IPS-11a (cell line): ENCODE measurements around the gene TREM1.
"Not testable (repeated sequence)": the region's sequence is repeated elsewhere in the genome, so short reads cannot be mapped to it uniquely, and the experiment has no call there.

Source experiments
- H3K4me3 ChIP-seq: one replicate; pipeline ENCODE4 v1.5.1; 2013; ENCODE audit warnings: low read depth, low read length, control low read depth

Gene TREM1

DNA sequence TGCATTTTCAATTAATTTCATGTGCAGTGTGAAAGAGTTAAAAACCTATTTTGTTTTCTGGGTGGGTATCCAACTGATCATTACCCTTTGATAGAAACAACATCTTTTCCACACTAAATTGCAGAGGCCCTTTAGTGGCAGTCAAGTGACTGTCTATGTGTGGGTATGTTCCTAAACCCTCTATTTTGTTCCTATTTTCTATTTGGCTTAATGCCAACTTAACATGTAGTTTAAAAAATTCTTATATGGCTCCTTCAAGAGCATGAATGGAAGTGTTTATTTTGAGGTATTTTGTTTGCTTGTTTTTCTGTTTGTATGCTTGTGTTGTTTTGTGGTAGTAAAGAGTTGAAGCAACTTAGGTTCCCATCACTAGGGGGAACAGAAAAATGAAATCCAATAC, 19.9 kb downstream of the TREM1 start:
- no peak overlapping the region for H3K4me3 ChIP-seq

GRCh38 chr6:41263267-41263666, 23.2 kb downstream of the TREM1 start:
- no peak overlapping the region for H3K4me3 ChIP-seq

DNA sequence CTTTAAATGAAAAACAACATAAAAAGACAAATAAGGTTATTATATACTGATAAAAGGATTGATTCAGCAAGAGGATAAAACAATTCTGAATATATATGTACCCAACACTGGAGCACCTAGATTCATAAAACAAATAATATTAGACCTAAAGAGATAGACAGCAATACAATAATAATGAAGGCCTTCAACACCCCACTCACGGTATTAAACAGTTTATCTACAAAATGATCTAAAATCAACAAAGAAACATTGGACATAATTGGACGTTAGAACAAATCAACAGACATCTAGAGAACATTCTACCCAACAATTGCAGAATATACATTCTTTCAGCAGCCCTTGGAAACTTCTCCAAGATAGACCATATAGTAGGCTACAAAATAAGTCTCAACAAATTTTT, 24.1 kb downstream of the TREM1 start:
- no peak overlapping the region for H3K4me3 ChIP-seq

DNA sequence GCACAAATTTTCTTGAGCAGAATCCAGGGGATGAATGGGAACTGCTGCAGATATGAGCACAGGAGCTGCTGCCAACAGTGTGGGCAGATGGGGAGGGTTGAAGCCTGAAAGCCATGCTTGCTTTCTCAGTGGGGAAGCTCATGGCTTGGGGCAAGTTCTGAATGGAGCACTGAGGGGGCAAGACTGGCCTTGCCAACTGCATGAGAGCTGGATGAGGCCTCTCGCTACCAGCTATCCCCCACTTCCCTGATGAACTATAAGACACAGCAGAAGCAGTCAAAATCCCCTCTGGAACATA, 28.3 kb downstream of the TREM1 start:
- H3K4me3 ChIP-seq: no peak overlapping the region

DNA sequence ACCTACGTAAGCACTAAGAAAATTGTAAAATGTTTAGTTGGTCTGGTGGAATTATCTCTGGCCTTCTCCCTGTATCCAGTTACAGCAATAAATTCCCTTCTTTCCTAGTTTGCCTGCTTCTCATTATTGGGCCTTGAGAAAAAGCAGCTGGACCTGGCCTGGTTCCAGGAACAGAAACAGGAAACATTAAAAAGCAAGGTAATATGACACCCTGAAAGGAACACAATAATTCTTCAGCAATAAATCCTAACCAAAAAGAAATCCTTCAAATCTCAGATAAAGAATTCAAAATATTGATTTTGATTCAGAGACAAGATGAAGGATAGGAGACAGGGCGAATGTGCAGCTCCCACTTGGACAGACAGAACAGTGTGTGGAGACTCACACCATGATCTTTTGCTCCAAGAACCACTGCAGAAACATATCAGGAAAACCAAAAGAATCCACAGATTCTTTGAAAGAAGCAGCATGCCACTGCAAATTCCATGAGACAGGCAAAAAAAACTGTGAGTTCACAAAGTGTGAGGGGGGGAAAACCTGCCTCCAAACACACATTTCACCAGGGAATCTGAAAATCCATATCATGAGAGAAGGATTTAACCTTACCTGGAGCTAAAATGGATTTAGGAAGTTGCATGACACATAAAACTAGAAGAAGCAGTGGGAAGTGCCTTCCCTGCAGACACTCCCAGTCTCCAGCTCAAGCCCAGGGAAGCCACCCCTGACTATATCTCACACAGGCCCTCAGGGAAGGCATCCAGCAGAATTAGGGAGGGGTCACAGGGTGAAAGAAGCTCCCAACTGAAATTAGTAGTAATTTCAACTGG, 28.9 kb downstream of the TREM1 start:
- no peak overlapping the region for H3K4me3 ChIP-seq

DNA sequence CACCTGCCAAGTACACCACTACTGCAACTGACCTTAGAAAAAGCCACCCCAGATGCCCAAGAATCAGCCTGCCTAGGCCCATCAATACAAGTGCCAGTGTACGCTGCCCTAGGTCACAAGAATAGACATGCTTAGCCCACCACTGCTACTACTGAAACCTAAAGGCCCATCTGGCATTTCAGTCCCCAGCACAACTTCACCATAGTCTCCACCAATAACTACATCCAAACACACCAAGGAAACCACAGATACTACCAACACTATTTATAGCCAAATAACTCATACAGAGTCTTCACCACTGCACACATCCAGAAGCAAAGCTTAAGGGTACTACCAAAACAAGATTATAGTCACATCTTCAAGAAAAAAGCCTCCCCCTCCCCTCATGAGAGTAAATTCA, 30.1 kb downstream of the TREM1 start:
- H3K4me3 ChIP-seq: no peak overlapping the region

DNA sequence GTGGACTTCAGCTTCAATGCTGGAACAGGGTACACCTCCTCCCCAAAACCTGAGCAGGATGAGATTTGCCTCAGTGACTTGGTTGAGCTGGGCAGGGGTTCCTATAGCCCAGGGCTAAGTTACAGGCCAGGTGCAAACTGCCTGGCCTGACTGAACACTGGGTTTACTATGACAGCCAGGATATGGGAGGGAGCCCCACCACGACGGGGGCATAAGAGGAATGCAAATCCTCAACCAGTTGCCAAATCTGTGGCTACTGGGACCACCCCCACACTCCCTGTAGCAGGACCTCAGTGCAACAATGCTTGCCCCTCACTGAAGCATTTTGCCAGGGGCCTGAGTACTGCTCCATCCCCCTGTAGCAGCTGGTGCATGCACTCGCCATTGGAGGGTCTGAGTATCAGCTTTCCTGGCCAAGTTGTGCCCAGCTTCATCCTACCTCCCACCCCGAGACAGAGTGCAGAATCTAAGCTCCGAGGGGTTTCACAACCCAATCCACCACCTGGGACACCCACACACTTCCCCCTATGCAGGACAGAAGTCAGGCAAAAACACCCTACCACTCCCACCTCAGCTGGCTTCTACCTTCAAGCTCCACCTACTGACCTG, 30.7 kb downstream of the TREM1 start:
- no peak overlapping the region for H3K4me3 ChIP-seq

DNA sequence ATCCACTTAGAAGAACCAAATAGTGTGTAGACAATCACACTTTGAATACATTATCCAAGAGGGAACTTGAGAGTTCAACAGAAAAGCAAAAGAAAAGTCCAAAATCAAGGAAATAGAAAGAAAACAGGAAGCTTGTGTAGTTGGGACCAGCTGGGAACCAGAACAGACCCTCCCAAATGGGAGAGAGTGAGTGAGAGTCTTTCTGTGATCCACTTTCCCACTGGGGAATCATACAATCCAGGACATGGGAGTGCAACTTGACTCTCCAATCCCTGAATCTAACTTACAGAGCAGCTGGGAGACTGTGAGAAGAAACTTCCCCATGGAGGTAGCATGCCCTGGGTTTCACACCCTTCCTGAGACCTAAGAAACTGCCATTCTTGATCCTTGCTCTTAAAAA, 31.4 kb downstream of the TREM1 start:
- H3K4me3 ChIP-seq: no peak overlapping the region

GRCh38 chr6:41252401-41253169, 33.9 kb downstream of the TREM1 start:
- H3K4me3 ChIP-seq: no peak overlapping the region

DNA sequence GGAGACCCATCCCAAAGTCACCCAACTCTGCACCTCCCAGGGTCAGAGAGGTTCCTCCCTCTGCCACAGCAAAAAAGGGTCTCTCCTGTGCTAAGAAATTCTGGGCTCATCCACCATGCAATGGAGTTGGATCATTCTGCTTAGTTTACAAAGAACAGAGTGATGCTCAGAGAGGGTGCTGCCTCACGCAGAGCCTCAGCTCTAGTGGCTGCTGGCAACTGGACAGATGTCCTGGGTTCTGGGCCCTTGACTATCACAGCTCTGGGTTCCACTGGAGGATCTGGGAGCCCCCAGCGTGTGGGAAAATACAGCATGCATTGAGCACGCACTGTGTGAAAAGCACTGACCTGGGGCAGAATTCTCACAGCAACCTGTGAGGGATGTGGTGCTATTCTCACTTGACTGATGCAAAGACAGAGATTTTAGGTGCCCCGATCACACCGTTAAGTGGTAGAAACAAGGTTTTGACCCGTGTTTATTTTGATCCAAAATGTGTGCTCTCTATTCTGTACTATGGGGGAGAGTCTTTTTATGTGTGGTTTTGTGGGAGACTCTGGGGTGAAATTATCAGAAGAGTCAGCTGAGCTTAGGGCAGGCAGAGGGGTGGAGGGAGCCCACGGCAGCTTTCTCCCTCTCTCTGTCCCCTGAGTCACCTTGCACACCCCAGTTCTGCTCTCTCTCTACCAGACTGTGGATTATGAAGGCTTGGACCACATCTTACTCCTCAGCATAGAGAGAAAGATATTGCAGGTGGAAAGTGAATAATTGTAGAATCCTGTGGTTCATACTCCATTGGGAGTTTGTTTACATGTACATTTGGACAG, 38.4 kb downstream of the TREM1 start:
- no peak overlapping the region for H3K4me3 ChIP-seq

DNA sequence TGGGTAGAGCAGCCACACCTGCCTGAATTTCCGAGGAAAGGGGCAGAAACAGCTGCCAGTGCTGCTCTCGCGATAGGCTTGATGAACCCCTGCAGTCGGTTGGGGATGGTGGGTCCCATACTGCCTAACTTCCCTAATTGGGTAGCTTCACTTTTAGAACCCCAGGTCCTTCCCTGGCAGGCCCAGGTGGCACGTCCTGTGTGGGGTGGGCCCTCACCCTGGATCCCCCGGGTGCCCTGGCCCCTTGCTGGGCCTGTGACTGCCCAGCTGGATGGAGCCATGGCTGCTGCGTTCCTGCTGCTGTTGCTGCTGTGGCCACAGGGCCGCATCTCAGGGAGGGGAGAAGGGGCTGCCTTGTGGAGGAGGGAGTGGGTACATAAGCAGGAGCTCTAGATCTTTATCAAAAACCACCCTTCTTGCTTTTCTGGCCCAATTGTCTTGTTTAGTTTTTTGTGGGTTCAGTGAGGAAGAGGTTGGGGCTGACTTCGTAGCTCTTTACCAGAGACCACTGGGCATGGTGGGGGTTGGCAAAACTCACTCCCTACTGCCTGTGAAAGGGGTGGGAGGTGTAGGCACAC, 39.1 kb downstream of the TREM1 start:
- no peak overlapping the region for H3K4me3 ChIP-seq

DNA sequence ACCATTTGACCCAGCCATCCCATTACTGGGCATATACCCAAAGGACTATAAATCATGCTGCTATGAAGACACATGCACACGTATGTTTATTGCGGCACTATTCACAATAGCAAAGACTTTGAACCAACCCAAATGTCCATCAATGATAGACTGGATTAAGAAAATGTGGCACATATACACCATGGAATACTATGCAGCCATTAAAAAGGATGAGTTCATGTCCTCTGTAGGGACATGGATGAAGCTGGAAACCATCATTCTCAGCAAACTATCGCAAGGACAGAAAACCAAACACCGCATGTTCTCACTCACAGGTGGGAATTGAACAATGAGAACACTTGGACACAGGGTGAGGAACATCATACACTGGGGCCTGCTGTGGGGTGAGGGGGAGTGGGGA, 40.0 kb downstream of the TREM1 start:
- H3K4me3 ChIP-seq: not testable (repeated sequence)

DNA sequence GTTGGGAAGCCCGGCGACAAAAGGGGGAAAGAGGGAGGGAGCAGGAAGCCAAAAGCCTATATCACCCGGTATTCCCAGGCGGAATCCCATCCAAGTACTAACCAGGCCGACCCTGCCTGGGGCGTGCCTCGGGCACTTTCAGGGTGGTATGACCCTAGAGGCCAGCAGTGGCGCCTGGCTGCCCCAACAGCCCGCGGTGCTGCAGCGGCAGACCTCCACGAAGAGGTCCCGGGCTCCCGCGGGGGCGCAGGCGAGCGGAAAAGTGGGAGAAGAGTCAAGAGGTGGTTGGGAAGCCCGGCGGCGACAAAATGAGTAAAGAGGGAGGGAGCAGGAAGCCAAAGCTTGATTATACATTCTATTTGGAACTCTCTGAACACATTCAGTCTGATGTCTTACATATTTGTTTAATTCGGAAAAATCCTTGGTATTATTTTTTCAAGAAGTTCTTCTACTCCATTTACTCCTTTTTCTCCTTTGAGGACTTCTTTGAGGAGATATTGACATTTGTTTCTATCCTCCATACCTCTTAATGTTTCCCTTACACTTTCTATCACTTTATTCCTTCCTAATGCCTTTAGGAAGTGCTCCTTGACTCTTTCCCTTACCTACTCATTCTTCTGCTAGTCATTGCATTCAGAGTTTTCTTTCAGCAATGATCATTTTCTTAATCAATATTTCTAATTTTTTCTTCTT, 46.9 kb downstream of the TREM1 start:
- H3K4me3 ChIP-seq: peak overlapping the region; percentile 51

GRCh38 chr6:41237128-41237527, 49.4 kb downstream of the TREM1 start:
- H3K4me3 ChIP-seq: no peak overlapping the region

GRCh38 chr6:41236276-41236675, 50.2 kb downstream of the TREM1 start:
- no peak overlapping the region for H3K4me3 ChIP-seq

GRCh38 chr6:41232667-41233066, 53.8 kb downstream of the TREM1 start:
- no peak overlapping the region for H3K4me3 ChIP-seq

- H3K4me3 ChIP-seq: no peak overlapping the region
Observed at GRCh38 chr6:41231246-41231645, 55.2 kb downstream of the TREM1 start.

GRCh38 chr6:41229721-41230120, 56.8 kb downstream of the TREM1 start:
- no peak overlapping the region for H3K4me3 ChIP-seq

DNA sequence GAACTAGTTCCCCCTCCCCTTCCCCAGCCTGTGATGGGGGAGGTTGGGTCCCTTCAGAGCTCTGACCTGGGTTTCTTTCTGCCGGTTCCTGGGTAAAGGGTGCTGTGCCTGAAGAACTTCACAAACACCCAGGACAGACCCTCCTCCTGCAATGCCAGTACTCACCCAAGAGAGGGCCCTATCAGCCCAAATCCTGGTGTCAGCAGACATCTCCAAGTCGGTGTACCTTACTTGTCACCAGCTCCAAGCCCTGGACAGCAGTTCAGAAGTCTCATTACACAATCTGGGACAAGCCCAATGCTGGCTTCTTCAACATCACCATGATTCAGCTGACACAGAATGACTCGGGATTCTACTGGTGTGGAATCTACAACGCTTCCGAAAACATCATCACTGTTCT, 57.9 kb downstream of the TREM1 start:
- H3K4me3 ChIP-seq: no peak overlapping the region

GRCh38 chr6:41228096-41228495, 58.4 kb downstream of the TREM1 start, which contains the start of gene TREML4:
TSS of gene TREML4 (plus strand) at chr6:41228349. CDS start at chr6:41228428, 79 bp downstream.
- no peak within 1 kb of the TSS for H3K4me3 ChIP-seq
